Measurements from ENCODE around the gene LINC00237.

LINC00237 gene

DNA sequence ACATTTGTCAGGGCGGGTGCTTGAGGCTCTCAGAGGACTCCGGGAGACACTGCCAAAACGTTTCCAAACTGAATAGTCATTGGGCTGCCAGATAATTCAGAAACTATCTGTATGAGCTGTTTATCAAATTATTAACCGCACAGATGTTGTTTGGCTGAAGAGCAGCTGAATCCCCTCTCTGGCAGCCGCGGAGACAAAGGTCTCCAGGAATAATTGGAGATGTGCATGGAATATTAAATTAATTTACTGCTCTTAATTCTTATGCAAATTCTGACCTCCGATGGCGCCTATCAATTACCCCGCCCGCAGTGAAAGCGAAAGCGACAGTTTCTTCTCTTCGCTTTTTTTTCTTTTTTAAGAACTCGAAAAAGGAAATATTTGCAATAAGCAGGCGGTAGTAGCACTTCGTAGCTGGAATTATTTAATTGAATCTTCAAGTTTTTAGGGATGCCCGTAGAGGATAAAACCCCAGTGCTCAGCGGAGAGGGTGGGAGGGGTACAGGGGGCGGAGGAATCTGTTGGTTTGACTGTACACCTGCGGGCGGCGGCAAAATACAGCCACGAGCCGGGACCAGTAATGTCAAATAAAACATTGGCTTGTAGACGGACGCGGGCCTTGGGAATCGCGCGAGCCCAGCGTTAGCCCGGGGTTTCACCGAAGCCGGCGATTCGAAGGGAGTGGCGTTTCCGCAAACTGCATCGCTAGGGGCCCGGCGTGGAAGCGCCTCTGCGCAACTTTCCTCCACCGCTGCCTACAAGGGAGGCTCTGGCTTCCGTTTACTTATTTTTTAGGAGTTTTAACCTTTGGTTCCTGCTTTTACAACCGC lies 6.2 kb downstream of the LINC00237 start:
- DNase-seq (ENCODE audit: low read depth in 2 of 2) = no peak

GRCh38 chr20:21096321-21097043 lies 9.7 kb downstream of the LINC00237 start:
- no peak for DNase-seq (ENCODE audit: low read depth in 2 of 2)

GRCh38 chr20:21092806-21093205 lies 13.4 kb downstream of the LINC00237 start:
- DNase-seq (ENCODE audit: low read depth in 2 of 2) = no peak

DNA sequence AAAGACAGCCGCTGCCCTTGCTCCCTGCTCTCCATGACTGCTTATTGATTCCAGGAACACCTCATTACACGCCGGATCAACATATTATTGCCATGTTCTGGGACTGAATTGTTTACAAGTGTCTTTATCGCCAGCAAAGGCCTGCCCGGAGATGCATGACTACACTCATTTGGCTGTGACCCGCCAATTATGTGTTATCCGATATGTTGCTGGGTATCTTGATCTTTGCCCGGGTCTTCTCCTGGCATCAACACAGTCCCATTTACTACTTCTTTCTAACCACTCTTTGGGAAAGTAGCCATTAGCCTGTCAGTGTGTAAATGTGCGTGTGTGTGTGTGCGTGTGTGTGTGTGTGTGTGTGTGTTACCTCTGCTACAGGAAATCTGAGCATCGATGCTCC lies 15.4 kb downstream of the LINC00237 start:
- no peak for DNase-seq (ENCODE audit: low read depth in 2 of 2)

GRCh38 chr20:21090111-21090618 lies 16.0 kb downstream of the LINC00237 start:
- no peak for DNase-seq (ENCODE audit: low read depth in 2 of 2)

- DNase-seq (ENCODE audit: low read depth in 2 of 2) = no peak
Observed at GRCh38 chr20:21089391-21089790, 16.8 kb downstream of the LINC00237 start.

GRCh38 chr20:21087862-21088540 lies 18.2 kb downstream of the LINC00237 start:
- no peak for DNase-seq (ENCODE audit: low read depth in 2 of 2)

GRCh38 chr20:21083825-21084325 lies 22.3 kb downstream of the LINC00237 start:
- no peak for DNase-seq (ENCODE audit: low read depth in 2 of 2)

DNA sequence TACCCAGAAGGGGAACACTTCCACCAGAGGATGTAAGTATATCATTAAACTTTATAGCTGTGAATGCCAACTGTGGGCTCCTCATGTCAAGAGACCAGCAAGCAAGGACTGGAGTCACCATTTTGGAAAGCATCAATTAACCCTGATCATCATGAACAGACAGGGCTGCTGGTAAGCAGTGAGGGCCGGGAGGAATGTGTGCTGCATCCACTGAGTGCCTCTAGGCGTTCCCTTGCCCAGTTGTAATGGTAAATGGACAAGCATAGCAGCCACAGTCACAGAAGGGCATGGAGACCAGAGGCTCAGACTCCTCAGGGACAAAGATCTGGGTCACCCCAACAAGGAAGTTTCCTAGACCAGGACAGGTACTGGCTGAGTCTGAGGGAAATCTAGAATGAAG lies 23.6 kb downstream of the LINC00237 start:
- no peak for DNase-seq (ENCODE audit: low read depth in 2 of 2)

DNA sequence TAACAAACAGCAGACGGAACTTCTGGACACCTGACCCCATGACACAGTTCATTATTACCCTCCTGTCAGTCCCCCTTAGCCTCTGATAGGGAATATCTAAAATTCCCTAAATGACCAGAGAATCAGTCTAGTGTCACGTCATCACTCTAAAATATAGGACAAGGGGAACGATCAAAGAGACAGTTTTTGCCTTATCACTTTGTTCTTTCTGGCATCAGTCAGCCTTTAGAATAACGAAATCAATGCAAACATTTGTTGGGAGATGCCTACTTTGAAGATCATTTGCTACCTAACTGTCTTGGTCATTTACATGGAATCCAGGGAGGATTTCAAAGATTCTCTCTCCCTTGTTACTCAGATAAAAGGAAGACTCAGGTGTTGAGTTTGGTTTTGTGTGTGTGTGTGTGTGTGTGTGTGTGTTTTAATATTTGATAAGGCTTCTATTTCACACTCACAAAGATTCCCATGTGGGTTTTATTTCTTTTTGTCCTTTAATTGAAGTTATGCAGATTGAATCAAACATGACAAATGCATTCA lies 28.3 kb downstream of the LINC00237 start:
- DNase-seq (ENCODE audit: low read depth in 2 of 2) = no peak

DNA sequence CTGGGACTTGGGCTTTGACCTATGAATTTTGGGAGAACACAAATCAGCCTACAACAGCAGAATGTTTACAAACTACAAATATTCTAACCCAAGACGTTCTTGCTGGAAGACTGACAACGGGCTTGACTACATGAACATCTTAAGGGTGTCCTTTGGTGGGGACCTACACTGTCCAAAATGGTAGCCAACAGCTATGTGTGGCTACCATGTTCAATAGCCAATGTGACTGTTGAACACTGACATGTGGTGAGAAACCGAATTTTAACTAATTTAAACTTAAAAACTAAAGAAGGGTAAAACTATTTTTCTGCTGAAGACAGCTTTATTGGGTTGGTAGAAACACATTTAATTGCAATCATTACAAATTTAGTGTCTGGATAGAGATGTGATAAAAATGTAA lies 30.1 kb downstream of the LINC00237 start:
- no peak for DNase-seq (ENCODE audit: low read depth in 2 of 2)

GRCh38 chr20:21075471-21075870 lies 30.7 kb downstream of the LINC00237 start:
- no peak for DNase-seq (ENCODE audit: low read depth in 2 of 2)

- DNase-seq (ENCODE audit: low read depth in 2 of 2) = no peak
Observed at GRCh38 chr20:21074605-21075336, 31.4 kb downstream of the LINC00237 start.

GRCh38 chr20:21067255-21067654 lies 38.9 kb downstream of the LINC00237 start:
- DNase-seq (ENCODE audit: low read depth in 2 of 2) = no peak

- no peak for DNase-seq (ENCODE audit: low read depth in 2 of 2)
Observed at GRCh38 chr20:21064924-21065323, 41.2 kb downstream of the LINC00237 start.

DNA sequence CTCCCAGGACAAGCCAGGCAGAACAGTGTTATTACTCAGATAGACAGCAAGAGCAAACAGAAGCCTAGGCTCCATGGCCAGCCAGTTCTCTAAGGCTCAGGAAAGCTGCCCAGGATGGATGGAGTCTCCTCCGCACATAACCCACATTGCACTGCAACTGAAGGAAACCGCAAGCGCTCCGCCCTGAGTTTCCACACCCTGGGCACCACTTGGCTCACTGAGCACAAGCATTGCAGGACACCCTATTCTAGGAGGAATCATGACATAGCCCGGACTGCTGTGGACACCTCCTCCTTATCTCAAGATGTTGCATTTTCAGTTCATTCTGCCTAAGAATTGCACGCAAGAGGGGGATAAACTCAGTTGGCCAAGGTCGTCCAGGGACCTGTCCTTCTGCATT lies 42.9 kb downstream of the LINC00237 start:
- no peak for DNase-seq (ENCODE audit: low read depth in 2 of 2)

DNA sequence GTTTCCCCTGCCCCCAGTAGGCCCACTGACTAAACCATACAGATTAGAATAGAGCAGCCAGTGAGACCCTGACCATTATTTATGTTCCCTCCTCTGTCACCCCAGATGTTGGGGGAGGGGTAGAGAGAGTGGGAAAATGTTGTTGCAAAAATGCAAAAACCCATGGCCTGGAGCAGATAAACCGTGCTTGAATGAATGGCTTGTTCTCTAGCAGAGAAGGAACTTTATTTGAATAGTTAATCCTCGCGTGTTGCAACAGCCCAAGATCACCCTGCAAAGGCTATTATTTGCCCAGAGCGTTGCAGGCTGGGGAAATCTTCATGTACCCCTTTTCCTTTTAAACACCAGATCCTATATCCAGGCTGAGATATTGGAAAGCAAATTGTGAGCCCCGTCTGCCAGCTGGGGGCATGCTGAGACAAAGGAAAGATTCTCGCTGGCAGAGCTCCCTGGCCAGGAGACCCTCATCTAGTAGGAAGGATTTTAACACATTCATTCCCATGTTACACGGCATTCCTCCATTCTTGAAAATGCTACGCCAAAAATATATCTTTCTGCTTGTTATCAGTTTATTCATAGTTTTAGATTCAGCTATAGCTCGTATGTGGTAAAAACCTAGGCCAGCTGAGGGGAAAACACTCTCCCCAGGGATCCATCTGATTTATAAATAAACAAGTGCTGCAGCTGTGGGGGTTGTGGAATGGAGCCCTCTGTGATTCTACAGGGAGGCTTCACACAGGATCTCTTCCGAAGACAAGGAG lies 53.0 kb downstream of the LINC00237 start:
- DNase-seq (ENCODE audit: low read depth in 2 of 2) = no peak

DNA sequence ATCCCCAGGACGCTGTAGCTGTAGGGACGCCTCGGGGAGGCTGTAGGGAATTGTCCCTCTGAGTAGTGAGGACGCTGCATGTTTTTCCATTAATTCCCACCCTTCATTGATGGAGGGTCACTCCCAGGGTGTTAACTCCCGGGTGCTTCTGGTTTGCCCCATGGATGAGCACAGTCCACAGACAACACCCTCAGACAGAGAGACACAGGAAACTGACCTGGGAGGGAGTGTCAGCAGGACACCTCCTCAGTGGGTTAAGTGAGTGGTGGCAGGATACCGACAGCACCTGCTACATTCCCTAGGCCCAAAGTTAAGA lies 53.5 kb downstream of the LINC00237 start:
- DNase-seq (ENCODE audit: low read depth in 2 of 2) = no peak

- DNase-seq (ENCODE audit: low read depth in 2 of 2) = no peak
Observed at GRCh38 chr20:21052241-21052640, 53.9 kb downstream of the LINC00237 start.

- no peak for DNase-seq (ENCODE audit: low read depth in 2 of 2)
Observed at GRCh38 chr20:21050710-21051109, 55.4 kb downstream of the LINC00237 start.
